HepG2 (cell line): ENCODE results near the gene MTMR1. TPM values are rescaled to one million over a fixed set of nuclear protein-coding genes. Genes with fewer than 3 reads are reported as not detected.

Experiments used
- ATAC-seq: fragments of 200-7000 bp; cut with Tn5 transposase; 3 replicates; pipeline ENCODE4 v1.9.1; 2020; ENCODE audit warnings: mild to moderate bottlenecking, moderate library complexity
- BruUV-seq: library from RNA; stranded (reverse); fragments of 400-500 nt; replicated peaks from 2 replicates; lab custom pipeline; 2021; lab: Mats Ljungman, UMichigan
- CTCF ChIA-PET: fragments of 300-600 bp; formaldehyde crosslinking; extraction: SDS; loops from one replicate; lab custom pipeline; 2021; ENCODE audit warnings: low total read pairs, inconsistent platforms, low intra/inter-chr PET ratio; lab: Yijun Ruan, JAX
- POLR2A ChIA-PET: fragments of 350-600 bp; sonication (Branson Sonifier 250); formaldehyde crosslinking; loops from one replicate; lab custom pipeline; 2020; ENCODE audit warnings: antibody characterized with exemption, inconsistent platforms; lab: Yijun Ruan, JAX
- DNase-seq: peaks from one replicate; pipeline ENCODE4 v3.0.0-alpha.2; 2015; ENCODE audit warnings: low spot score
- FAIRE-seq: peaks from 3 replicates; lab custom pipeline; 2011; peaks lifted over from hg19 to GRCh38; lab: Jason Lieb, UNC
- H2AFZ ChIP-seq: one replicate; pipeline ENCODE4 v1.6.1; 2011; ENCODE audit warnings: low read length, inconsistent platforms
- H3K27ac ChIP-seq: fragments of 300-600 bp; 3 replicates; pipeline ENCODE4 v1.8.0; 2011; ENCODE audit warnings: mixed run types, mild to moderate bottlenecking, mixed read lengths, low read length, inconsistent platforms; ENCODE audit not compliant: insufficient read depth; ENCODE audit errors: extremely low read length
- H3K27me3 ChIP-seq, 2 experiments: fragments of 200-600 bp in 1 of 2; 2 replicates in 1 of 2; 3 replicates in 1 of 2; pipeline versions ENCODE4 v1.6.0 to v1.8.0; 2011; ENCODE audit warnings: low read length in 2 of 2, mild to moderate bottlenecking in 2 of 2, moderate library complexity in 2 of 2, inconsistent platforms in 1 of 2; ENCODE audit not compliant: insufficient read depth in 2 of 2, control insufficient read depth in 1 of 2
- H3K36me3 ChIP-seq, 2 experiments: fragments of 200-600 bp in 1 of 2; replicated peaks in 1 of 2; 2 replicates in 1 of 2; 3 replicates in 1 of 2; pipeline versions ENCODE4 v1.5.1 to v1.8.0; 2011; ENCODE audit warnings: low read length in 2 of 2, inconsistent platforms in 1 of 2; ENCODE audit not compliant: insufficient read depth in 2 of 2, control insufficient read depth in 1 of 2
- H3K4me1 ChIP-seq: 2 replicates; pipeline ENCODE4 v1.5.1; 2012; ENCODE audit warnings: low read length, inconsistent platforms; ENCODE audit not compliant: insufficient read depth
- H3K4me2 ChIP-seq: 2 replicates; pipeline ENCODE4 v1.6.0; 2011; ENCODE audit warnings: low read depth, low read length, inconsistent platforms
- H3K4me3 ChIP-seq, 3 experiments: fragments of 200-600 bp in 1 of 3; sonication (generic), shearing (Covaris generic) in 1 of 3; replicated peaks in 1 of 3; 2 replicates each; pipeline ENCODE4 v1.5.1; 2011 to 2016; ENCODE audit warnings: low read length in 3 of 3, inconsistent platforms in 2 of 3, low read depth in 2 of 3, mild to moderate bottlenecking in 2 of 3, control low read depth in 1 of 3, mixed read lengths in 1 of 3; ENCODE audit not compliant: insufficient read depth in 1 of 3
- H3K79me2 ChIP-seq: one replicate; pipeline ENCODE4 v1.6.1; 2011; ENCODE audit warnings: low read length, inconsistent platforms; ENCODE audit not compliant: insufficient read depth
- H3K9ac ChIP-seq: 2 replicates; pipeline ENCODE4 v1.6.0; 2011; ENCODE audit warnings: mild to moderate bottlenecking, low read depth, low read length, inconsistent platforms; ENCODE audit not compliant: insufficient read depth
- H3K9me3 ChIP-seq: 2 replicates; pipeline ENCODE4 v1.5.1; 2012; ENCODE audit warnings: mild to moderate bottlenecking, low read length
- H4K20me1 ChIP-seq: 2 replicates; pipeline ENCODE4 v1.6.0; 2011; ENCODE audit warnings: inconsistent platforms, mild to moderate bottlenecking, low read length, moderate library complexity; ENCODE audit not compliant: insufficient read depth
- AGO1 ChIP-seq: fragments of 200-400 bp; formaldehyde crosslinking; IDR thresholded peaks from 2 replicates; pipeline ENCODE4 v1.6.1; 2017; ENCODE audit warnings: mild to moderate bottlenecking, low read depth, low read length, moderate library complexity; ENCODE audit not compliant: poor library complexity, severe bottlenecking
- BORCS8-MEF2B ChIP-seq: sonication (generic); formaldehyde crosslinking; IDR thresholded peaks from 2 replicates; pipeline ENCODE4 v1.8.0; 2022; ENCODE audit warnings: mild to moderate bottlenecking, missing genetic modification reagents
- KDM2A ChIP-seq: sonication (generic); formaldehyde crosslinking; IDR thresholded peaks from 2 replicates; pipeline ENCODE4 v1.4.0; 2020; ENCODE audit warnings: low read depth, missing genetic modification reagents, borderline replicate concordance
- PHB2 ChIP-seq: fragments of 450-650 bp; IDR thresholded peaks from 2 replicates; pipeline ENCODE4 v1.6.1; 2018; ENCODE audit not compliant: partially characterized antibody
- RFX5 ChIP-seq: IDR thresholded peaks from 2 replicates; pipeline ENCODE4 v1.6.1; 2011; ENCODE audit warnings: low read depth, low read length, improper control_type of control experiment
- SMC3 ChIP-seq: IDR thresholded peaks from 2 replicates; pipeline ENCODE4 v1.6.1; 2011; ENCODE audit warnings: low read length, improper control_type of control experiment
- STAG1 ChIP-seq: sonication (generic); formaldehyde crosslinking; IDR thresholded peaks from 2 replicates; pipeline ENCODE4 v1.4.0; 2020; ENCODE audit warnings: missing genetic modification reagents
- WIZ ChIP-seq: sonication (generic); formaldehyde crosslinking; IDR thresholded peaks from 2 replicates; pipeline ENCODE4 v1.5.1; 2020; ENCODE audit warnings: mild to moderate bottlenecking, missing genetic modification reagents
- ZFX ChIP-seq: sonication (generic); formaldehyde crosslinking; IDR thresholded peaks from 2 replicates; pipeline ENCODE4 v1.4.0; 2020; ENCODE audit warnings: mild to moderate bottlenecking, low read depth, missing genetic modification reagents, moderate library complexity
- WGBS: methylation state at CpG from one replicate; pipeline ENCODE4 v1.1.6; 2017; ENCODE audit warnings: low lambda C conversion rate; 5-methylcytosine and 5-hydroxymethylcytosine counted together
- in situ Hi-C: cut with HindIII; loops from 2 replicates; pipeline ENCODE4 v1.10.0; 2017; ENCODE audit warnings: low pct_unique_long_range_greater_than_20kb; ENCODE audit not compliant: extremely low pct_ligation_motif_present
- intact Hi-C: fragments of 100-400 bp; cut with micrococcal nuclease; formaldehyde crosslinking; loops from one replicate; pipeline ENCODE4 v1.10.0; 2022; ENCODE audit not compliant: unreplicated experiment
- polyA plus RNA-seq, 8 experiments: library from polyadenylated mRNA; depleted of rRNA in 3 of 8; stranded (reverse) in 7 of 8; unstranded in 1 of 8; fragments of >200 nt; fragmentation: Illumina TruSeq in 4 of 8; extraction: Trizol in 4 of 8; gene quantifications; 2 replicates each; pipeline versions ENCODE4 v1.2.1 to v1.2.3, GENCODE V29; 2011 to 2016; ENCODE audit warnings: low read depth in 4 of 8, missing spikeins in 1 of 8, mixed read lengths in 1 of 8; ENCODE audit not compliant: insufficient read depth in 1 of 8
- total RNA-seq, 5 experiments: library from RNA; depleted of rRNA; stranded (reverse); fragments of >200 nt; fragmentation: Illumina TruSeq; extraction: Trizol; gene quantifications; 2 replicates each; pipeline ENCODE4 v1.2.3, GENCODE V29; 2016; ENCODE audit warnings: low read depth in 1 of 5
- TF ChIP-seq, protein P1 (sequence below): sonication (generic); formaldehyde crosslinking; IDR thresholded peaks from 2 replicates; pipeline ENCODE4 v1.5.1; 2020; ENCODE audit warnings: mild to moderate bottlenecking, moderate library complexity, missing genetic modification reagents
- TF ChIP-seq, protein P2 (sequence below): sonication (generic); formaldehyde crosslinking; IDR thresholded peaks from 2 replicates; pipeline ENCODE4 v1.4.0; 2020; ENCODE audit warnings: missing genetic modification reagents
- TF ChIP-seq, protein P3 (sequence below): sonication (generic); formaldehyde crosslinking; IDR thresholded peaks from 2 replicates; pipeline ENCODE4 v1.5.0; 2020; ENCODE audit warnings: mild to moderate bottlenecking, missing genetic modification reagents, moderate library complexity
- TF ChIP-seq, protein P4 (sequence below): sonication (generic); formaldehyde crosslinking; IDR thresholded peaks from 2 replicates; pipeline ENCODE4 v1.5.1; 2020; ENCODE audit warnings: mild to moderate bottlenecking, missing genetic modification reagents, borderline replicate concordance
- TF ChIP-seq, protein P5 (sequence below): sonication (generic); formaldehyde crosslinking; IDR thresholded peaks from 2 replicates; pipeline ENCODE4 v1.4.0; 2020; ENCODE audit warnings: missing genetic modification reagents, low read depth, mild to moderate bottlenecking, borderline replicate concordance

The MTMR1 gene
- total and polyA plus RNA-seq, 2 of the 13 experiments (the other 11 are each of a cell fraction or from before 2014, with no cell fraction given): 8.9 to 11.1 TPM

DNA sequence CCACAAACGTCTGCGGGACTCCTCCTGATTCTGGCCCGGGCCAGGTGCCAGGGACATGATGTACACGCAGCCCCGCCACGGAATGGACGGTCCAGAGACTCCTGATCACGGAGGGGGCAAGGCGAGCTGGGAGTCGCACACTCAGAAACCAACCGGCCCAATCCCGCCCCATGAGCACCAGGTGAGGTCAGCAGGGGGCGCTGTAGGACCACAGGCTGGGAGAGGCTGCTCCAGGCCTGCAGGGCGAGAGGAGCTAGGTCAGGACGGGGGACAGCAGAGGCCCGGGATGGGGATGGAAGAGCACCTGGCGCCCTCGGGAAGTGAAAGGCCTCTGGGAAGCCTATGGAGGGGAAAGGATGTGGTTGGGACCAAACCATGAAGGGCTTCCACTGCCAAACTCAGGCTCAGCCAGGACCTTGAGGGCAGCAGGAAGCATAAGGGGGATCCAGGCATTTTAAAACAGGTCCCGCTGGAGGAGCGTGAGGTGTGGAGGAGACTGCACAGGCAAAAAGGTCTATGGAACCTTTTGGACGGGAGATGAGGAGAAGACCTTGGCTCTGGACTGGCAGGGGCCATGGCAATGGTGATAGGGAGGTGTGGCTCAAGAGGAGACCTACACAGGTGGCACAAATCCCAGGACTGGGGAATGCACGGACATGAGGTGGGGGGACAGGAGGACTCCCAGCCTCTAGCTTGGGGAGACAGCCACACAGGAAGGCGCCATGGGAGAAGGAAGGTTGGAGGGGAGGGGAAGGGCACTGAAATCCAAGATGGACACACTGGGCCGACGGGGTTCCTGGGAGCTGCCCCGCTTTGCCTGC, 79.2 kb downstream of the MTMR1 start:
- intact Hi-C loops: loop anchor here (1.0 to 5.0 kb wide), 2 partner anchors 230 to 310 kb away; no protein-coding TSS in a partner anchor
- Histone ChIP-seq H4K20me1 (no peaks in the 10 kb centered on the region), H2AFZ (no peak overlapping the region), H3K36me3 (no peaks in the 10 kb centered on the region), H3K4me1 (no peaks in the 10 kb centered on the region), H3K27ac (no peak overlapping the region), H3K9me3 (no peaks in the 10 kb centered on the region), H3K27me3 (no peaks in the 10 kb centered on the region), H3K79me2 (no peaks in the 10 kb centered on the region), H3K4me2 (no peak overlapping the region), H3K4me3 (no peak overlapping the region), H3K9ac (no peak overlapping the region)
- FAIRE-seq (peak; percentile 49), DNase-seq (peak; percentile 36), ATAC-seq (peak; percentile 96)
- ChIA-PET POLR2A (interaction anchor here (1.1 kb wide), 1 partner anchor 310 kb away, joined by 4 read pairs; no protein-coding TSS in a partner anchor), CTCF (interaction anchor here (1.2 to 1.6 kb wide), 2 partner anchors 232 to 310 kb away, joined by 4 to 25 read pairs; no protein-coding TSS in a partner anchor)
- in situ Hi-C loops: loop anchor here (5.0 to 10.0 kb wide), 2 partner anchors 232 to 310 kb away; no protein-coding TSS in a partner anchor
- no TSS peak for BruUV-seq
- 66% methylated on average over 9 of the region's 26 CpGs for WGBS
- TF ChIP-seq KDM2A (peak; percentile 53; the same call in 1 of the 2 replicates), AGO1 (peak; percentile 34), PHB2 (no peak), RFX5 (no peak), STAG1 (CRISPR knock-in tag) (peak; percentile 96), BORCS8-MEF2B (CRISPR knock-in tag) (peak; percentile 46; the same call in 1 of the 2 replicates), WIZ (CRISPR knock-in tag) (no peak), SMC3 (peak; percentile 61), ZFX (peak; percentile 29; the same call in 1 of the 2 replicates)
- TF ChIP-seq, protein P1, sequence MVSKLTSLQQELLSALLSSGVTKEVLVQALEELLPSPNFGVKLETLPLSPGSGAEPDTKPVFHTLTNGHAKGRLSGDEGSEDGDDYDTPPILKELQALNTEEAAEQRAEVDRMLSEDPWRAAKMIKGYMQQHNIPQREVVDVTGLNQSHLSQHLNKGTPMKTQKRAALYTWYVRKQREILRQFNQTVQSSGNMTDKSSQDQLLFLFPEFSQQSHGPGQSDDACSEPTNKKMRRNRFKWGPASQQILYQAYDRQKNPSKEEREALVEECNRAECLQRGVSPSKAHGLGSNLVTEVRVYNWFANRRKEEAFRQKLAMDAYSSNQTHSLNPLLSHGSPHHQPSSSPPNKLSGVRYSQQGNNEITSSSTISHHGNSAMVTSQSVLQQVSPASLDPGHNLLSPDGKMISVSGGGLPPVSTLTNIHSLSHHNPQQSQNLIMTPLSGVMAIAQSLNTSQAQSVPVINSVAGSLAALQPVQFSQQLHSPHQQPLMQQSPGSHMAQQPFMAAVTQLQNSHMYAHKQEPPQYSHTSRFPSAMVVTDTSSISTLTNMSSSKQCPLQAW (CRISPR knock-in tag): 0 out of 2 replicates have a peak, but pooled peaks have one; percentile 2
- TF ChIP-seq, protein P2, sequence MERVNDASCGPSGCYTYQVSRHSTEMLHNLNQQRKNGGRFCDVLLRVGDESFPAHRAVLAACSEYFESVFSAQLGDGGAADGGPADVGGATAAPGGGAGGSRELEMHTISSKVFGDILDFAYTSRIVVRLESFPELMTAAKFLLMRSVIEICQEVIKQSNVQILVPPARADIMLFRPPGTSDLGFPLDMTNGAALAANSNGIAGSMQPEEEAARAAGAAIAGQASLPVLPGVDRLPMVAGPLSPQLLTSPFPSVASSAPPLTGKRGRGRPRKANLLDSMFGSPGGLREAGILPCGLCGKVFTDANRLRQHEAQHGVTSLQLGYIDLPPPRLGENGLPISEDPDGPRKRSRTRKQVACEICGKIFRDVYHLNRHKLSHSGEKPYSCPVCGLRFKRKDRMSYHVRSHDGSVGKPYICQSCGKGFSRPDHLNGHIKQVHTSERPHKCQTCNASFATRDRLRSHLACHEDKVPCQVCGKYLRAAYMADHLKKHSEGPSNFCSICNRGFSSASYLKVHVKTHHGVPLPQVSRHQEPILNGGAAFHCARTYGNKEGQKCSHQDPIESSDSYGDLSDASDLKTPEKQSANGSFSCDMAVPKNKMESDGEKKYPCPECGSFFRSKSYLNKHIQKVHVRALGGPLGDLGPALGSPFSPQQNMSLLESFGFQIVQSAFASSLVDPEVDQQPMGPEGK (CRISPR knock-in tag): 0 out of 2 replicates have a peak, but pooled peaks have one; percentile 16
- TF ChIP-seq, protein P3, sequence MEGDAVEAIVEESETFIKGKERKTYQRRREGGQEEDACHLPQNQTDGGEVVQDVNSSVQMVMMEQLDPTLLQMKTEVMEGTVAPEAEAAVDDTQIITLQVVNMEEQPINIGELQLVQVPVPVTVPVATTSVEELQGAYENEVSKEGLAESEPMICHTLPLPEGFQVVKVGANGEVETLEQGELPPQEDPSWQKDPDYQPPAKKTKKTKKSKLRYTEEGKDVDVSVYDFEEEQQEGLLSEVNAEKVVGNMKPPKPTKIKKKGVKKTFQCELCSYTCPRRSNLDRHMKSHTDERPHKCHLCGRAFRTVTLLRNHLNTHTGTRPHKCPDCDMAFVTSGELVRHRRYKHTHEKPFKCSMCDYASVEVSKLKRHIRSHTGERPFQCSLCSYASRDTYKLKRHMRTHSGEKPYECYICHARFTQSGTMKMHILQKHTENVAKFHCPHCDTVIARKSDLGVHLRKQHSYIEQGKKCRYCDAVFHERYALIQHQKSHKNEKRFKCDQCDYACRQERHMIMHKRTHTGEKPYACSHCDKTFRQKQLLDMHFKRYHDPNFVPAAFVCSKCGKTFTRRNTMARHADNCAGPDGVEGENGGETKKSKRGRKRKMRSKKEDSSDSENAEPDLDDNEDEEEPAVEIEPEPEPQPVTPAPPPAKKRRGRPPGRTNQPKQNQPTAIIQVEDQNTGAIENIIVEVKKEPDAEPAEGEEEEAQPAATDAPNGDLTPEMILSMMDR (CRISPR knock-in tag): peak; percentile 95
- TF ChIP-seq, protein P4, sequence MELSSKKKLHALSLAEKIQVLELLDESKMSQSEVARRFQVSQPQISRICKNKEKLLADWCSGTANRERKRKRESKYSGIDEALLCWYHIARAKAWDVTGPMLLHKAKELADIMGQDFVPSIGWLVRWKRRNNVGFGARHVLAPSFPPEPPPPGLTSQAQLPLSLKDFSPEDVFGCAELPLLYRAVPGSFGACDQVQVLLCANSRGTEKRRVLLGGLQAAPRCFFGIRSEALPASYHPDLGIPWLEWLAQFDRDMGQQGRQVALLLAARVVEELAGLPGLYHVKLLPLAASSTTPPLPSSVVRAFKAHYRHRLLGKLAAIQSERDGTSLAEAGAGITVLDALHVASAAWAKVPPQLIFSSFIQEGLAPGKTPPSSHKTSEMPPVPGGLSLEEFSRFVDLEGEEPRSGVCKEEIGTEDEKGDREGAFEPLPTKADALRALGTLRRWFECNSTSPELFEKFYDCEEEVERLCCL (CRISPR knock-in tag): no peak
- TF ChIP-seq, protein P5, sequence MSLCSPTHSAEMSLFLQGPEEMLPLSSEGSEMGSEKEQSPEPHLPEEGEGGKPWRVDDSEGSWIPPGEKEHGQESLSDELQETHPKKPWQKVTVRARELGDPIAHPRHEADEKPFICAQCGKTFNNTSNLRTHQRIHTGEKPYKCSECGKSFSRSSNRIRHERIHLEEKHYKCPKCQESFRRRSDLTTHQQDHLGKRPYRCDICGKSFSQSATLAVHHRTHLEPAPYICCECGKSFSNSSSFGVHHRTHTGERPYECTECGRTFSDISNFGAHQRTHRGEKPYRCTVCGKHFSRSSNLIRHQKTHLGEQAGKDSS: 0 out of 2 replicates have a peak, but pooled peaks have one; percentile 27
